Esophagus (tissue), 2 donors: Measurements from ENCODE around the gene FBXO31. TPM values are rescaled to one million over a fixed set of nuclear protein-coding genes. Genes with fewer than 3 reads are reported as not detected.

ENCODE experiments used
- H3K27ac ChIP-seq, 2 donors: one replicate each; pipeline ENCODE4 v1.5.1; 2013; ENCODE audit warnings: low read depth in 2 of 2, mild to moderate bottlenecking in 2 of 2, inconsistent platforms in 1 of 2, low read length in 1 of 2, moderate library complexity in 1 of 2
- H3K27me3 ChIP-seq, 2 donors: one replicate each; pipeline ENCODE4 v1.6.1; 2013; ENCODE audit warnings: low read length in 2 of 2, control low read depth in 1 of 2, mild to moderate bottlenecking in 1 of 2; ENCODE audit not compliant: insufficient read depth in 2 of 2, control insufficient read depth in 1 of 2
- H3K36me3 ChIP-seq, 2 donors: one replicate each; pipeline ENCODE4 v1.6.1; 2013; ENCODE audit warnings: low read length in 1 of 2; ENCODE audit not compliant: control insufficient read depth in 2 of 2, insufficient read depth in 2 of 2
- H3K4me1 ChIP-seq, 2 donors: one replicate each; pipeline ENCODE4 v1.6.1; 2013; ENCODE audit warnings: low read length in 1 of 2; ENCODE audit not compliant: control insufficient read depth in 2 of 2, insufficient read depth in 2 of 2
- H3K4me3 ChIP-seq, 2 donors: one replicate each; pipeline ENCODE4 v1.5.1; 2013; ENCODE audit warnings: low read length in 2 of 2, mild to moderate bottlenecking in 2 of 2, low read depth in 1 of 2, moderate library complexity in 1 of 2
- H3K9me3 ChIP-seq, 2 donors: one replicate each; pipeline ENCODE4 v1.6.1; 2013; ENCODE audit warnings: mild to moderate bottlenecking in 2 of 2, low read depth in 1 of 2, low read length in 1 of 2, moderate library complexity in 1 of 2; ENCODE audit not compliant: control insufficient read depth in 2 of 2, insufficient read depth in 1 of 2
- WGBS, 2 donors: extraction: QIAGEN DNeasy Blood & Tissue Kit; methylation state at CpG; one replicate each; pipeline ENCODE4 v1.1.7; 2013; 5-methylcytosine and 5-hydroxymethylcytosine counted together
- polyA plus RNA-seq, 2 donors: library from polyadenylated mRNA; stranded (reverse); fragments of 200-250 nt; gene quantifications; one replicate each; pipeline ENCODE4 v1.2.3, GENCODE V29; 2013
- donor health status: healthy with polysubstance abuse.
- donor health status: Bipolar disorder and iron deficiency.

FBXO31 gene
- polyA plus RNA-seq, 2 donors, result 10.4 to 12.5 TPM

GRCh38 chr16:87359121-87359520 is 24.5 kb downstream of the FBXO31 start:
- 94% methylated on average over 7 of the region's 7 CpGs for WGBS, 2 donors
- Histone ChIP-seq H3K27ac (no peak overlapping the region), H3K36me3 (peaks cover 16 to 37% of the 10 kb centered on the region in 2 donors), H3K4me3 (no peak overlapping the region), H3K27me3 (no peaks in the 10 kb centered on the region), H3K4me1 (peaks cover 0 to under 1% of the 10 kb centered on the region in 2 donors), H3K9me3 (no peaks in the 10 kb centered on the region)

- H3K27me3 ChIP-seq, result no peaks in the 10 kb centered on the region
- H3K4me1 ChIP-seq, result no peaks in the 10 kb centered on the region
- H3K36me3 ChIP-seq, result peaks cover 16 to 37% of the 10 kb centered on the region in 2 donors
- H3K27ac ChIP-seq, result no peak overlapping the region
- 87 to 90% methylated on average over 9 of the region's 9 CpGs for WGBS, 2 donors
- H3K4me3 ChIP-seq, result no peak overlapping the region
- H3K9me3 ChIP-seq, result no peaks in the 10 kb centered on the region
These were observed 24.9 kb downstream of the FBXO31 start for GRCh38 chr16:87358696-87359095.

- Histone ChIP-seq H3K4me3 (no peak overlapping the region), H3K36me3 (peaks cover 16 to 37% of the 10 kb centered on the region in 2 donors), H3K4me1 (no peaks in the 10 kb centered on the region), H3K9me3 (no peaks in the 10 kb centered on the region), H3K27me3 (no peaks in the 10 kb centered on the region), H3K27ac (no peak overlapping the region)
- 93 to 96% methylated on average over 17 of the region's 17 CpGs for WGBS, 2 donors
These were observed 25.3 kb downstream of the FBXO31 start for GRCh38 chr16:87358250-87358649.

GRCh38 chr16:87356491-87356853 is 27.1 kb downstream of the FBXO31 start:
- no peaks in the 10 kb centered on the region for H3K4me1 ChIP-seq
- peaks cover 14 to 34% of the 10 kb centered on the region in 2 donors for H3K36me3 ChIP-seq
- no peak overlapping the region for H3K4me3 ChIP-seq
- no peaks in the 10 kb centered on the region for H3K9me3 ChIP-seq
- no peak overlapping the region for H3K27ac ChIP-seq
- WGBS, 2 donors, result 95% methylated on average over 8 of the region's 8 CpGs
- H3K27me3 ChIP-seq, result no peaks in the 10 kb centered on the region

GRCh38 chr16:87353613-87354012 is 30.0 kb downstream of the FBXO31 start:
- Histone ChIP-seq H3K36me3 (peaks cover 7 to 16% of the 10 kb centered on the region in 2 donors), H3K9me3 (no peaks in the 10 kb centered on the region), H3K4me1 (peaks cover 0 to 2% of the 10 kb centered on the region in 2 donors), H3K27ac (no peak overlapping the region), H3K4me3 (no peak overlapping the region), H3K27me3 (no peaks in the 10 kb centered on the region)
- WGBS, 2 donors, result 94 to 95% methylated on average over 13 to 17 of the region's 17 CpGs

- Histone ChIP-seq H3K4me3 (no peak overlapping the region), H3K9me3 (no peaks in the 10 kb centered on the region)
These were observed 30.8 kb downstream of the FBXO31 start for GRCh38 chr16:87352818-87353217.

GRCh38 chr16:87351320-87351698 is 32.3 kb downstream of the FBXO31 start:
- H3K27ac ChIP-seq, result no peak overlapping the region
- H3K27me3 ChIP-seq, result no peaks in the 10 kb centered on the region
- WGBS, 2 donors, result 69 to 72% methylated on average over 9 of the region's 9 CpGs
- H3K4me3 ChIP-seq, result no peak overlapping the region
- peaks cover 0 to 15% of the 10 kb centered on the region in 2 donors for H3K36me3 ChIP-seq
- H3K4me1 ChIP-seq, result peaks cover 0 to 2% of the 10 kb centered on the region in 2 donors
- H3K9me3 ChIP-seq, result no peaks in the 10 kb centered on the region

More at GRCh38 chr16:87352818-87353217, 30.8 kb downstream of the FBXO31 start:
- WGBS, 2 donors, result 93 to 94% methylated on average over 15 of the region's 15 CpGs
- Histone ChIP-seq H3K4me1 (peaks cover 0 to 2% of the 10 kb centered on the region in 2 donors), H3K36me3 (peaks cover 0 to 12% of the 10 kb centered on the region in 2 donors), H3K27ac (no peak overlapping the region), H3K27me3 (no peaks in the 10 kb centered on the region)

GRCh38 chr16:87350681-87351319 is 32.8 kb downstream of the FBXO31 start:
- WGBS, 2 donors, result 70 to 79% methylated on average over 23 of the region's 23 CpGs
- H3K36me3 ChIP-seq, result peaks cover 0 to 17% of the 10 kb centered on the region in 2 donors
- no peaks in the 10 kb centered on the region for H3K9me3 ChIP-seq
- H3K4me1 ChIP-seq, result peaks cover 0 to 3% of the 10 kb centered on the region in 2 donors
- no peaks in the 10 kb centered on the region for H3K27me3 ChIP-seq
- H3K4me3 ChIP-seq, result no peak overlapping the region
- no peak overlapping the region for H3K27ac ChIP-seq

- Histone ChIP-seq H3K9me3 (no peaks in the 10 kb centered on the region), H3K27ac (no peak overlapping the region), H3K4me1 (peaks cover 0 to 6% of the 10 kb centered on the region in 2 donors), H3K27me3 (no peaks in the 10 kb centered on the region), H3K36me3 (peaks cover 0 to 16% of the 10 kb centered on the region in 2 donors), H3K4me3 (no peak overlapping the region)
- 83 to 91% methylated on average over 8 of the region's 8 CpGs for WGBS, 2 donors
These were observed 33.5 kb downstream of the FBXO31 start for GRCh38 chr16:87350031-87350430.

- no peaks in the 10 kb centered on the region for H3K27me3 ChIP-seq
- H3K9me3 ChIP-seq, result no peaks in the 10 kb centered on the region
- H3K27ac ChIP-seq, result no peak overlapping the region
- peaks cover 0 to 20% of the 10 kb centered on the region in 2 donors for H3K36me3 ChIP-seq
- 93% methylated on average over 13 of the region's 13 CpGs for WGBS, 2 donors
- H3K4me3 ChIP-seq, result no peak overlapping the region
- H3K4me1 ChIP-seq, result peaks cover 0 to 6% of the 10 kb centered on the region in 2 donors
These were observed 34.9 kb downstream of the FBXO31 start for GRCh38 chr16:87348616-87349157.
